Stimulated activated CD4-positive, alpha-beta T cell treated with anti-CD3 and anti-CD28 coated beads, Interleukin-15, amount 100 ng/mL, for 48 hours (primary cell): ENCODE results near the gene TMC5.

Experiments
- DNase-seq, 2 donors: peaks; one replicate each; pipeline ENCODE4 v3.0.0-alpha.2; 2020; ENCODE audit warnings: low read depth in 2 of 2

The TMC5 gene

DNA sequence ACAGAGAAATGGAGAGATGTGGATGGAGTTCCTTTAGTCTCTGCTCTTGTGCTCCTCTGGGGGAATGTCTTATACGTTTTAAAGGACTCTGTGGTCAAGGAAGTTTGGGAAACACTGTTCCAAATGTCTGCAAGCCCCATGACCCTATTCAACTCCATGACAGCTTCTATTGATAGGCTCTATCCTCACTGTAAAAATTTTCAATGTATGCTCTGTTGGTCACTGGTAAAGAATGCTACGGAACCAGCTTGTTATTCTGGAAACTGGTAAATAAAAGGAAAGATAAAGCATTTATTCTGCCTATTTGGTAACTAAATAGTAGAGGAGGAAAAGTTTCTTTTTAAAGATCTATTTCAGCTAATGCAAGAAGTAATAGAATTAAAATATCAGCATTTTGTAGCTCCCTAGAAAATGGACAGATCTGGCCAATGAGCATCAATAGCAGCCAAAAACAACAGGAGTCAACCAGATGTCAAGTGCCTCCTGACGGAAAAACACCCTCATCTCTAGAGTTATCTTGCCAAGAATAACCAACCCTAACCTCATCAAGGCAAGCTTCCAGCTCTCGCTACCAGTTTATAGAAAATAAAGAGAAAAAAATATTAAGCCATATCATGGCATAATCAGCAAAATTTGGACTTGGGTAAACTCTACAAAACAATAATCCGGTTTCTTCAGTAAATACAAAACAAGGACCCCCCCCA is 88.1 kb downstream of the TMC5 start:
- no peak for DNase-seq

DNA sequence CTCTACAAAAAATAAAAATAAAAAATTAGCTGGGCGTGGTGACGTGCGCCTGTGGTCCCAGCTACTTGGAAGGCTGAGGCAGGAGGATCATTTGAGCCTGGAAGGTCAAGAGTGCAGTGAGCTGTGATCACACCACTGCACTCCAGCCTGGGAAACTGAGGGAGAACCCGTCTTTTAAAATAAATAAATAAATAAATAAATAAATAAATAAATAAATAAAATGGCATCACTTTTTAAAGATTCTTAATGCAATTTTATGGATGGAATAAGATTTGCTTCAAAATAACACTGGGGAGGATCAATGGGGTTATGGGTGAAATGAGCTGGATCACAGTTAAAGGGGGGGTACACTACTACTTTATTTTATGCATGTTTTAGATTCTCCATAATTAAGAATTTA is 89.3 kb downstream of the TMC5 start:
- no peak for DNase-seq

DNA sequence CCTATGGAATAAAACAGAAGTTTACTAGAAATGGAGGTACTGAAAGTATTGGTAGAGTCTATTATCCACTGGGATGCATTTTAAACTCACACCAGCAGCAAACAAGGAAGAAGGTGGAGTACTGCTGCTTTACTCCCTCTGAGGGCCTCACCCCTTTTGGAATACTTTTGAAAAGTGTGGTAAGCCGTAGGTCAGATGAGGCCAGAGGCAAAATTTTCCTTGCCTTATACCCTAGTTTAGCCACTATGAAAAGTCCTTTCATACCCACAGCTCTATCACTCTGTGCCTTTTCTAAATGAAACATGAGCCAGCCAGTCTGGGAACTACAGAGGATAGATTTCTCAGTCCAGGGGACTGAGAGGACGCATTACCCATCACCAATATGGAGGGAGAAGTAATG is 90.2 kb downstream of the TMC5 start:
- no peak for DNase-seq

GRCh38 chr16:19512297-19512696 is 94.6 kb downstream of the TMC5 start:
- DNase-seq: no peak

DNA sequence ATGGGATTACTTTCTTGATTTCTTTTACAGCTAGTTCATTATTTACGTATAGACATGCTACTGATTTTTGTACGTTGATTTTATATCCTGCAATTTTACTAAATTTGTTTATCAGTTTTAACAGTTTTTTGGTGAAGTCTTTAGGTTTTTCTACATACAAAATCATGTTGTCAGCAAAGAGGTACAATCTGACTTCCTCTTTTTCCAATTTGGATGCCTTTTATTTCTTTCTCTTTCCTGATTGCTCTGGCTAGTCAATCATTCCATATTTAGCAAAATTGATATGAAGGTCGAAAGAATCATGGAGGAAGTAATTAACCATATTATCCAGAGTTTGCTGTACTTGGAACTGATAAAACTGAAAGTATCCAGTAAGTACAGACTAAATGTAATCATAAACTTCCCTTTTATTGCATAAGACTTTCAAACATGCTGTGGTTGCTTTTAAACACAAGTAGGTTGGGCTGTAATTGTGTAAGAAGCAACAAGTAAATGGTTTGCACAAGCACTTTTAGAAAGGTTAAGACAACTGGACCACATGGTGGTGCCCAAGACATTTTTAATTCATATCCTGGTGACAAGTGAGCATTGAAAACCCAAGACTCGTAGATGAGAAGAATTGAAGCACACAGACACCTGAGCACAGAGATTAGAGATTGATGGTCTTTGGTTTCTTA is 95.8 kb downstream of the TMC5 start:
- no peak for DNase-seq

GRCh38 chr16:19515757-19516156 is 98.1 kb downstream of the TMC5 start:
- DNase-seq: no peak

DNA sequence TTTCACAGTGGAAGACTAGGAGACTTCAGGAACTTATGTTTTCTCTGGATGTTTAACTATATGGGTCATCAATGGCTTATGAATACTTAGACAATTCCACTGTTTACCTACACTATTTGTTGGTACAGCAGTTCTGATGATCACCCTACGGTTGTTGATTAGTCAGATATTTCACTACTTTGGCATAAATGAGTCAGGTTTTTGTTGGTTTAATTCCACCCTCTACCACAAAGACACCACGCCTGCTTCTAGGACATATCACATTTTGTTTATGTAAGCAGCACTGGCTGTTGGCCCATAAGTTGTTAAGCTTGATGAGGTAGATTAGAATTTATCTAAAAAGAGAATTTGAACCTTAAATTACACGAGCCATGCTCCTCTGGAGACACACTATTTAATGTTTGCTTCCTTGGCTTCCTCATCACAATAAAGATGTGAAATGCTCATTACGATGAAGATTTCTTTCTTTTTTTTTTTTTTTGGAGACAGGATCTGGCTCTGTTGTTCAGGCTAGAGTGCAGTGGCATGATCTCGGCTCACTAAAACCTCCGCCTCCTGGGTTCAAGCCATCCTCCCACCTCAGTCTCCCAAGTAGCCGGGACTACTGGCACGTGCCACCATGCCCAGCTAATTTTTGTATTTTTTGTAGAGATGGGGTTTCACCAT is 99.9 kb downstream of the TMC5 start:
- no peak for DNase-seq

GRCh38 chr16:19518388-19518787 is 100.7 kb downstream of the TMC5 start:
- DNase-seq: no peak

DNA sequence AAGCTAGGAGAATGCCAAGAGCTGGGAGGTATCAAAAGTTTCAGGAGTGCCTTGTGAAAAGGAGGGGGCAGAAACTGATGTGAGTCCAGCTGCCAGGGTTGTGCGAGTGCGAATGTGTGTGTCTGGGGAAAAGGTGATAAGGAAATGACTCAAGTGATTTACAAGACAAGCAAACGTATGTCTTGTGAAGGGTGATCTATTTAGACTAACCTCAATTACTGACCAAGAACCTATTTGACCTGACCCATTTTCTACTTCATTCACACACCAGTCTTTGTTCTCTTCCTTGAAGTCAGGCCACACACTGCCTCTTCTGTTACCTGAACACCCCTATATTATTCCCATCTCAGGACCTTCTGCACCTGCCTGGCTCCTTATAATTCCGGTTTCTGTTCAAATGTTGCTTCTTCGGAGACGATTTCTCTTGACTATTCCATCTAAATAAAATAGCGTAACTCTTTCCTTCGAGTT is 103.2 kb downstream of the TMC5 start:
- DNase-seq: no peak

- DNase-seq: peak; percentile 88 to 91
These were observed 104.1 kb downstream of the TMC5 start, which contains the start of gene GDE1 for GRCh38 chr16:19521471-19522396. Gene GDE1, minus strand, starts transcription at chr16:19522098. Its CDS starts 134 bp downstream, at chr16:19521964.

- DNase-seq: no peak
These were observed 104.7 kb downstream of the TMC5 start for GRCh38 chr16:19522397-19522732.

- DNase-seq: no peak
These were observed 105.1 kb downstream of the TMC5 start for GRCh38 chr16:19522760-19523159.

DNA sequence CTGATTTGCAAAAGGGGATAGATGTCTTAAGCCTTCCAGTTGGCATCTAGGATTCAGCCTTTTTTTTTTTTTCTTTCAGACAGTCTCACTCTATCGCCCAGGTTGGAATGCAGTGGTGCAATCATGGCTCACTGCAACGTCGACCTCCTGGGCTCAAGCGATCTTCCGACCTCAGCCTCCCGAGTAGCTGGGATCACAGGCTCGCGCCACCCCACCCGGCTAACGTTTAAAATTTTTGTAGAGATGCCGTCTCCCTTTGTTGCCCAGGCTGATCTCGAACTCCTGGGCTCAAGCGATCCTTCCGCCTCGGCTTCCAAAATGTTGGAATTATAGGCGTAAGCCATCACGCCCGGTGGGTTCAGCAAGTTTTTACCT is 105.5 kb downstream of the TMC5 start:
- no peak for DNase-seq

GRCh38 chr16:19523559-19524355 is 106.1 kb downstream of the TMC5 start, which contains the start of gene CCP110:
Gene CCP110, plus strand, starts transcription at chr16:19523942. Its CDS starts 3,940 bp downstream, at chr16:19527882.
- DNase-seq: peak; percentile 93 to 94

GRCh38 chr16:19524356-19524615 is 106.6 kb downstream of the TMC5 start:
- DNase-seq: no peak

- no peak for DNase-seq
These were observed 107.1 kb downstream of the TMC5 start for GRCh38 chr16:19524616-19525384.

DNA sequence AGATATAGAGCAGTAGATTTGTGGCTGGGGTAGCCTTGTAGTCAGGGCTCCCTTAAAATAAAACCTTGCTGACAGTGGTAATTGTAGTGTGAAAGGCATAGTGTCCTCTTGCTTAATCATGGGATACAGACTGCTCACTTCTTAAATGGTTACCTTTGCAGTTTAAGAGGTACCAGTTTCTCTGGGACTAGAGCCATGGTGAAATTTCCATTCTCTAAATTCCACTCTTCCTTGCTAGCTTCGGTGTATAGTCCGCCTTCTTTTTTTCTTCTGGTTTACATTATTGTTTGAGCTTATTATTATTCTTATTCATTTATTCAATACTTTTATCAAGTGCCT is 107.7 kb downstream of the TMC5 start:
- DNase-seq: no peak

GRCh38 chr16:19527161-19527560 is 109.5 kb downstream of the TMC5 start:
- DNase-seq: no peak

- no peak for DNase-seq
These were observed 111.0 kb downstream of the TMC5 start for GRCh38 chr16:19528666-19529065.

- DNase-seq: no peak
These were observed 114.9 kb downstream of the TMC5 start for GRCh38 chr16:19532601-19533000.
